K562 (cell line): ENCODE results near the gene ERMN.

ENCODE experiments used
- EP300 ChIP-seq: IDR thresholded peaks from 2 replicates; pipeline ENCODE4 v1.6.1; 2012; ENCODE audit warnings: low read length, improper control_type of control experiment
- SRSF9 ChIP-seq: fragments of 200-400 bp; formaldehyde crosslinking; IDR thresholded peaks from 2 replicates; pipeline ENCODE4 v1.6.1; 2017; ENCODE audit warnings: low read depth, low read length, borderline replicate concordance
- ZNF589 ChIP-seq: fragments of 200-800 bp; sonication (Bioruptor generic); IDR thresholded peaks from 2 replicates; pipeline ENCODE4 v1.6.1; 2016; ENCODE audit warnings: low read depth, missing genetic modification characterization, missing compliant biosample characterization
- TF ChIP-seq, protein P1 (sequence below): IDR thresholded peaks from 3 replicates; pipeline ENCODE4 v1.6.1; 2011; ENCODE audit warnings: borderline replicate concordance, mild to moderate bottlenecking; ENCODE audit not compliant: insufficient read length, insufficient read depth

DNA sequence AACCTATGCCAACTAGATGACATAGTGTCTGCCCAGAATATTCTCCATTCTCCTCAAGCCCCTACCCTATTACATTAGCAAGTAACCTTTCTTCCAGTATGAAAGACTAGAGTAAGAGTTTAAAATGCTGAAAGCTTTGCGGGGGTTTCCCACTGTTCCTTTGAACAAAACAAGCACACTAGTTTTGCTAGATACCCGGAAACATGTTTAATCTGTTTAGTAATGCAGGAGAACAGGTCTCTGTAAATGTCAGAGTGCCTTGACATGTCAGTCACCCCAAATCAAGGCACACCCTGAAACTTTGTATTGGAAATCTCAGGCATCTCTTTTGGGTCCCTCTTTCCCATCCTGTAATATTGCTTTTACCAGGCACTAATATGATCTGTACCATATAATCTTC, 56.6 kb downstream of the ERMN start:
- no peak for TF ChIP-seq ZNF589 (CRISPR knock-in tag)
- TF ChIP-seq, protein P1, sequence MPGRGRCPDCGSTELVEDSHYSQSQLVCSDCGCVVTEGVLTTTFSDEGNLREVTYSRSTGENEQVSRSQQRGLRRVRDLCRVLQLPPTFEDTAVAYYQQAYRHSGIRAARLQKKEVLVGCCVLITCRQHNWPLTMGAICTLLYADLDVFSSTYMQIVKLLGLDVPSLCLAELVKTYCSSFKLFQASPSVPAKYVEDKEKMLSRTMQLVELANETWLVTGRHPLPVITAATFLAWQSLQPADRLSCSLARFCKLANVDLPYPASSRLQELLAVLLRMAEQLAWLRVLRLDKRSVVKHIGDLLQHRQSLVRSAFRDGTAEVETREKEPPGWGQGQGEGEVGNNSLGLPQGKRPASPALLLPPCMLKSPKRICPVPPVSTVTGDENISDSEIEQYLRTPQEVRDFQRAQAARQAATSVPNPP = no peak
- no peak for TF ChIP-seq EP300
- no peak for TF ChIP-seq SRSF9
